ENCODE measurements around the gene COPE. TPM values are rescaled to one million over a fixed set of nuclear protein-coding genes. Genes with fewer than 3 reads are reported as not detected.
A peak's percentile ranks its signal among the peaks of the same experiment; 100 is the strongest.

Gene COPE
- total RNA-seq, 1 donor from 2014 or later: 177 TPM

- Mint-ChIP-seq H3K27me3 (ENCODE audit: unreplicated experiment) (peaks cover 9% of the 10 kb centered on the region), H3K9me3 (ENCODE audit: unreplicated experiment) (peaks cover 8% of the 10 kb centered on the region), H3K36me3 (ENCODE audit: unreplicated experiment) (no peaks in the 10 kb centered on the region), H3K4me1 (ENCODE audit: low read depth, unreplicated experiment) (peaks cover 1% of the 10 kb centered on the region), H3K27ac (ENCODE audit: unreplicated experiment) (no peak overlapping the region), H3K4me3 (ENCODE audit: unreplicated experiment) (no peak overlapping the region)
- TF ChIP-seq, protein P1, sequence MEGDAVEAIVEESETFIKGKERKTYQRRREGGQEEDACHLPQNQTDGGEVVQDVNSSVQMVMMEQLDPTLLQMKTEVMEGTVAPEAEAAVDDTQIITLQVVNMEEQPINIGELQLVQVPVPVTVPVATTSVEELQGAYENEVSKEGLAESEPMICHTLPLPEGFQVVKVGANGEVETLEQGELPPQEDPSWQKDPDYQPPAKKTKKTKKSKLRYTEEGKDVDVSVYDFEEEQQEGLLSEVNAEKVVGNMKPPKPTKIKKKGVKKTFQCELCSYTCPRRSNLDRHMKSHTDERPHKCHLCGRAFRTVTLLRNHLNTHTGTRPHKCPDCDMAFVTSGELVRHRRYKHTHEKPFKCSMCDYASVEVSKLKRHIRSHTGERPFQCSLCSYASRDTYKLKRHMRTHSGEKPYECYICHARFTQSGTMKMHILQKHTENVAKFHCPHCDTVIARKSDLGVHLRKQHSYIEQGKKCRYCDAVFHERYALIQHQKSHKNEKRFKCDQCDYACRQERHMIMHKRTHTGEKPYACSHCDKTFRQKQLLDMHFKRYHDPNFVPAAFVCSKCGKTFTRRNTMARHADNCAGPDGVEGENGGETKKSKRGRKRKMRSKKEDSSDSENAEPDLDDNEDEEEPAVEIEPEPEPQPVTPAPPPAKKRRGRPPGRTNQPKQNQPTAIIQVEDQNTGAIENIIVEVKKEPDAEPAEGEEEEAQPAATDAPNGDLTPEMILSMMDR (IDR thresholded peaks at IDR 0.05; ENCODE audit: partially characterized antibody, unreplicated experiment): peak; percentile 97
- DNase-seq: peak; percentile 86
These were observed 53.0 kb downstream of the COPE start for GRCh38 chr19:18865973-18866799.

- H3K4me1 Mint-ChIP-seq (ENCODE audit: low read depth, unreplicated experiment): peaks cover 1% of the 10 kb centered on the region
- TF ChIP-seq, protein P1 (IDR thresholded peaks at IDR 0.05; ENCODE audit: partially characterized antibody, unreplicated experiment): no peak
- peaks cover 11% of the 10 kb centered on the region for H3K9me3 Mint-ChIP-seq (ENCODE audit: unreplicated experiment)
- H3K27ac Mint-ChIP-seq (ENCODE audit: unreplicated experiment): no peak overlapping the region
- H3K27me3 Mint-ChIP-seq (ENCODE audit: unreplicated experiment): peaks cover 6% of the 10 kb centered on the region
- no peaks in the 10 kb centered on the region for H3K36me3 Mint-ChIP-seq (ENCODE audit: unreplicated experiment)
- no peak overlapping the region for H3K4me3 Mint-ChIP-seq (ENCODE audit: unreplicated experiment)
- no peak for DNase-seq
These were observed 53.8 kb downstream of the COPE start for GRCh38 chr19:18865106-18865972.

- H3K4me1 Mint-ChIP-seq (ENCODE audit: low read depth, unreplicated experiment): peaks cover 1% of the 10 kb centered on the region
- DNase-seq: no peak
- H3K9me3 Mint-ChIP-seq (ENCODE audit: unreplicated experiment): peaks cover 11% of the 10 kb centered on the region
- TF ChIP-seq, protein P1 (IDR thresholded peaks at IDR 0.05; ENCODE audit: partially characterized antibody, unreplicated experiment): no peak
- no peaks in the 10 kb centered on the region for H3K36me3 Mint-ChIP-seq (ENCODE audit: unreplicated experiment)
- H3K27ac Mint-ChIP-seq (ENCODE audit: unreplicated experiment): no peak overlapping the region
- H3K27me3 Mint-ChIP-seq (ENCODE audit: unreplicated experiment): peaks cover 6% of the 10 kb centered on the region
- no peak overlapping the region for H3K4me3 Mint-ChIP-seq (ENCODE audit: unreplicated experiment)
These were observed 55.3 kb downstream of the COPE start for GRCh38 chr19:18863843-18864362.

- peaks cover 4% of the 10 kb centered on the region for H3K27me3 Mint-ChIP-seq (ENCODE audit: unreplicated experiment)
- H3K4me1 Mint-ChIP-seq (ENCODE audit: low read depth, unreplicated experiment): peaks cover 1% of the 10 kb centered on the region
- H3K4me3 Mint-ChIP-seq (ENCODE audit: unreplicated experiment): no peak overlapping the region
- DNase-seq: no peak
- TF ChIP-seq, protein P1 (IDR thresholded peaks at IDR 0.05; ENCODE audit: partially characterized antibody, unreplicated experiment): no peak
- H3K36me3 Mint-ChIP-seq (ENCODE audit: unreplicated experiment): no peaks in the 10 kb centered on the region
- no peak overlapping the region for H3K27ac Mint-ChIP-seq (ENCODE audit: unreplicated experiment)
- H3K9me3 Mint-ChIP-seq (ENCODE audit: unreplicated experiment): peaks cover 10% of the 10 kb centered on the region
These were observed 56.0 kb downstream of the COPE start for GRCh38 chr19:18862976-18863842.
